Measurements from ENCODE around the gene ZNF256. TPM values are rescaled to one million over a fixed set of nuclear protein-coding genes. Genes with fewer than 3 reads are reported as not detected.

The ZNF256 gene
- total and polyA plus RNA-seq, 2 of the 13 experiments (the other 11 are each of a cell fraction or from before 2014, with no cell fraction given): 3.8 to 6.0 TPM

GRCh38 chr19:57916168-57916995 lies 31.1 kb downstream of the ZNF256 start, which contains the start of gene ZNF417 (continued):
- peak; percentile 37 to 60; a peak in 1 of 4 replicates for TF ChIP-seq KLF16 (CRISPR knock-in tag; IDR thresholded peaks at IDR 0.05)
- 0 out of 2 replicates have a peak, but pooled peaks have one; percentile 28 for TF ChIP-seq THAP9 (CRISPR knock-in tag; IDR thresholded peaks at IDR 0.05; ENCODE audit: borderline replicate concordance)
- TF ChIP-seq ZBED4 (CRISPR knock-in tag; IDR thresholded peaks at IDR 0.05; ENCODE audit: borderline replicate concordance): 0 out of 2 replicates have a peak, but pooled peaks have one; percentile 40
- peak; percentile 45; the same call in 1 of the 2 replicates for TF ChIP-seq RXRA (CRISPR knock-in tag; IDR thresholded peaks at IDR 0.05)
- TF ChIP-seq ZNF558 (CRISPR knock-in tag; IDR thresholded peaks at IDR 0.05; ENCODE audit: borderline replicate concordance): 0 out of 2 replicates have a peak, but pooled peaks have one; percentile 64
- 0 out of 2 replicates have a peak, but pooled peaks have one; percentile 17 for TF ChIP-seq THAP7 (CRISPR knock-in tag; IDR thresholded peaks at IDR 0.05)
- TF ChIP-seq ZXDC (CRISPR knock-in tag; IDR thresholded peaks at IDR 0.05): 0 out of 2 replicates have a peak, but pooled peaks have one; percentile 38
- peak; percentile 100 for TF ChIP-seq GMEB1 (CRISPR knock-in tag; IDR thresholded peaks at IDR 0.05; ENCODE audit: borderline replicate concordance)
- TF ChIP-seq HCFC1 (IDR thresholded peaks at IDR 0.05; ENCODE audit: low read depth, low read length): peak; percentile 89
- 0 out of 2 replicates have a peak, but pooled peaks have one; percentile 36 for TF ChIP-seq ZSCAN5A (CRISPR knock-in tag; IDR thresholded peaks at IDR 0.05; ENCODE audit: borderline replicate concordance)
- TF ChIP-seq PITX1 (CRISPR knock-in tag; IDR thresholded peaks at IDR 0.05): peak; percentile 53; the same call in 1 of the 2 replicates
- peak; percentile 50 for TF ChIP-seq CBX1 (IDR thresholded peaks at IDR 0.05; ENCODE audit: low read depth)

Measured in HepG2 (cell line).